Measurements from ENCODE around the gene MYCBP2.

Gene MYCBP2

GRCh38 chr13:77095288-77095687 is 231.6 kb downstream of the MYCBP2 start:
- TF ChIP-seq EZH2phosphoT487 (conservative IDR thresholded peaks at IDR 0.05; ENCODE audit: low read length) (no peak), CTCF (IDR thresholded peaks at IDR 0.05; ENCODE audit: insufficient read depth, low read length, poor library complexity, severe bottlenecking) (no peak)
- no peaks in the 10 kb centered on the region for H3K9me3 ChIP-seq (ENCODE audit: insufficient read depth, low read length)
- H3K9ac ChIP-seq (ENCODE audit: low read length) = no peak overlapping the region
- no peaks in the 10 kb centered on the region for H4K20me1 ChIP-seq (ENCODE audit: low read depth, low read length)
- no peak overlapping the region for H3K4me3 ChIP-seq (ENCODE audit: insufficient read depth, low read length, poor library complexity, severe bottlenecking)
- H3K36me3 ChIP-seq (ENCODE audit: low read length) = peaks cover 51% of the 10 kb centered on the region
- H3K27ac ChIP-seq (ENCODE audit: low read depth, low read length) = no peak overlapping the region
- no peaks in the 10 kb centered on the region for H3F3A ChIP-seq (ENCODE audit: insufficient read depth)
- no peak overlapping the region for H2AFZ ChIP-seq (ENCODE audit: low read depth, low read length, severe bottlenecking)
- H3K27me3 ChIP-seq (ENCODE audit: low read length) = no peaks in the 10 kb centered on the region
- H3K4me2 ChIP-seq (ENCODE audit: low read depth, low read length, poor library complexity, severe bottlenecking) = no peak overlapping the region
- H3K79me2 ChIP-seq (ENCODE audit: insufficient read depth, low read length) = no peaks in the 10 kb centered on the region
- H3K9me2 ChIP-seq (replicated peaks; ENCODE audit: insufficient read depth, low read length) = no peaks in the 10 kb centered on the region

GRCh38 chr13:77094773-77095172 is 232.1 kb downstream of the MYCBP2 start:
- no peak overlapping the region for H2AFZ ChIP-seq (ENCODE audit: low read depth, low read length, severe bottlenecking)
- H3K4me2 ChIP-seq (ENCODE audit: low read depth, low read length, poor library complexity, severe bottlenecking) = no peak overlapping the region
- H3K9me3 ChIP-seq (ENCODE audit: insufficient read depth, low read length) = no peaks in the 10 kb centered on the region
- no peak overlapping the region for H3K4me3 ChIP-seq (ENCODE audit: insufficient read depth, low read length, poor library complexity, severe bottlenecking)
- H3K9me2 ChIP-seq (replicated peaks; ENCODE audit: insufficient read depth, low read length) = no peaks in the 10 kb centered on the region
- H3F3A ChIP-seq (ENCODE audit: insufficient read depth) = no peaks in the 10 kb centered on the region
- no peaks in the 10 kb centered on the region for H3K27me3 ChIP-seq (ENCODE audit: low read length)
- H4K20me1 ChIP-seq (ENCODE audit: low read depth, low read length) = no peaks in the 10 kb centered on the region
- no peaks in the 10 kb centered on the region for H3K79me2 ChIP-seq (ENCODE audit: insufficient read depth, low read length)
- H3K27ac ChIP-seq (ENCODE audit: low read depth, low read length) = no peak overlapping the region
- no peak overlapping the region for H3K9ac ChIP-seq (ENCODE audit: low read length)
- no peak for TF ChIP-seq EZH2phosphoT487 (conservative IDR thresholded peaks at IDR 0.05; ENCODE audit: low read length)
- no peak for TF ChIP-seq CTCF (IDR thresholded peaks at IDR 0.05; ENCODE audit: insufficient read depth, low read length, poor library complexity, severe bottlenecking)
- peaks cover 49% of the 10 kb centered on the region for H3K36me3 ChIP-seq (ENCODE audit: low read length)

GRCh38 chr13:77093735-77094134 is 233.2 kb downstream of the MYCBP2 start:
- Histone ChIP-seq H3F3A (ENCODE audit: insufficient read depth) (no peaks in the 10 kb centered on the region), H4K20me1 (ENCODE audit: low read depth, low read length) (no peaks in the 10 kb centered on the region), H3K9ac (ENCODE audit: low read length) (no peak overlapping the region), H3K9me2 (replicated peaks; ENCODE audit: insufficient read depth, low read length) (no peaks in the 10 kb centered on the region), H3K79me2 (ENCODE audit: insufficient read depth, low read length) (no peaks in the 10 kb centered on the region), H3K4me2 (ENCODE audit: low read depth, low read length, poor library complexity, severe bottlenecking) (no peak overlapping the region), H3K27ac (ENCODE audit: low read depth, low read length) (no peak overlapping the region), H3K27me3 (ENCODE audit: low read length) (no peaks in the 10 kb centered on the region), H3K9me3 (ENCODE audit: insufficient read depth, low read length) (no peaks in the 10 kb centered on the region), H3K36me3 (ENCODE audit: low read length) (peaks cover 46% of the 10 kb centered on the region), H2AFZ (ENCODE audit: low read depth, low read length, severe bottlenecking) (no peak overlapping the region), H3K4me3 (ENCODE audit: insufficient read depth, low read length, poor library complexity, severe bottlenecking) (no peak overlapping the region)
- TF ChIP-seq EZH2phosphoT487 (conservative IDR thresholded peaks at IDR 0.05; ENCODE audit: low read length) (no peak), CTCF (IDR thresholded peaks at IDR 0.05; ENCODE audit: insufficient read depth, low read length, poor library complexity, severe bottlenecking) (no peak)
